HL-60 (cell line): ENCODE data around the gene ATRNL1.

ENCODE experiments used
- GABPA ChIP-seq: IDR thresholded peaks from 2 replicates; pipeline ENCODE4 v1.6.1; 2012; ENCODE audit warnings: low read depth
- POLR2AphosphoS5 ChIP-seq: IDR thresholded peaks from 2 replicates; pipeline ENCODE4 v1.6.1; 2012; ENCODE audit warnings: low read depth
- TF ChIP-seq, protein P1 (sequence below): IDR thresholded peaks from one replicate; pipeline ENCODE4 v1.5.1; 2011; ENCODE audit warnings: low read length, control low read depth, inconsistent platforms; ENCODE audit not compliant: insufficient read depth

DNA sequence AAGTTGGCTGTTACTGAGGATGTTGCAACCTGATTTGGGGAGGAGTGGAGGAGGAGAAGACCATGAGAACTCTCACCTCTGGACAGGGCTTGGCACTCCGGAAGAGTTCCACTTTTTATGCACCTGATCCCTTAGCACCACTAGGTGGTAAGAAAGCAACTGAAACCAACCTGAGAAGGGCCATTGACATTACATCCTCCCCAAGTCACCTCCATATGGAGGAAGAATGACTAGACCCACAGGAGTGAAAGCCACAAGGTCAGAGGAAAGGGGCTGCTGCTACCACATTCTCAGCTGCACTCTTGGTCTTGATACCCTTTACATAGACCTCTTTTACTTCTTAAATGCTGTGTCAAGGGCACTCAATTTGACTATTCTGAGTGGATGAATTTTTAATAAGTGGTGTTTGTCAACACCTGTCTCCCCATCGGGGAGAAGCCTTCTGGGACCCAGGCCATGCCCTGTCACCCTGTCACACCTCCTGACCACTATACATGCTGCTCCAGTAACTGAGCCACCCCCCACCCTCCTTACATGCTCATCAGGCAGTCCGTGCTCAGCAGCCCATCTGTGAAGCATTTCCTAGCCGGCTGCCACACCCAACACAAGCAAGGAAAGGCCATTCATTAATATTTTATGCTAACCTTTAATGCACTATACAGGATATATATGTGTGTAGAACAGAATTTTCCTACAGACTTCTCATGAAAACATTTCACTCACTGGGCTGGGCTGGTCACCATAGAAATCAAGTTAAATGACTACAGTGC is 817.0 kb downstream of the ATRNL1 start:
- TF ChIP-seq, protein P1, sequence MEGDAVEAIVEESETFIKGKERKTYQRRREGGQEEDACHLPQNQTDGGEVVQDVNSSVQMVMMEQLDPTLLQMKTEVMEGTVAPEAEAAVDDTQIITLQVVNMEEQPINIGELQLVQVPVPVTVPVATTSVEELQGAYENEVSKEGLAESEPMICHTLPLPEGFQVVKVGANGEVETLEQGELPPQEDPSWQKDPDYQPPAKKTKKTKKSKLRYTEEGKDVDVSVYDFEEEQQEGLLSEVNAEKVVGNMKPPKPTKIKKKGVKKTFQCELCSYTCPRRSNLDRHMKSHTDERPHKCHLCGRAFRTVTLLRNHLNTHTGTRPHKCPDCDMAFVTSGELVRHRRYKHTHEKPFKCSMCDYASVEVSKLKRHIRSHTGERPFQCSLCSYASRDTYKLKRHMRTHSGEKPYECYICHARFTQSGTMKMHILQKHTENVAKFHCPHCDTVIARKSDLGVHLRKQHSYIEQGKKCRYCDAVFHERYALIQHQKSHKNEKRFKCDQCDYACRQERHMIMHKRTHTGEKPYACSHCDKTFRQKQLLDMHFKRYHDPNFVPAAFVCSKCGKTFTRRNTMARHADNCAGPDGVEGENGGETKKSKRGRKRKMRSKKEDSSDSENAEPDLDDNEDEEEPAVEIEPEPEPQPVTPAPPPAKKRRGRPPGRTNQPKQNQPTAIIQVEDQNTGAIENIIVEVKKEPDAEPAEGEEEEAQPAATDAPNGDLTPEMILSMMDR = no peak
- TF ChIP-seq POLR2AphosphoS5 = no peak
- no peak for TF ChIP-seq GABPA
